Colon (tissue), 2 donors: ENCODE measurements around the gene TRPM7.
"Not testable (repeated sequence)": the region's sequence is repeated elsewhere in the genome, so short reads cannot be mapped to it uniquely, and the experiment has no call there.

Experiments used
- FAIRE-seq: peaks from 2 replicates; lab custom pipeline; 2012; peaks lifted over from hg19 to GRCh38; lab: Jason Lieb, UNC
- donor health status: control.
- donor health status: control.

The TRPM7 gene

GRCh38 chr15:50686469-50687301, at the start of gene TRPM7:
TSS of gene TRPM7 (minus strand) at chr15:50686797. CDS start at chr15:50686533, 264 bp downstream.
- no peak for FAIRE-seq

- no peak for FAIRE-seq
Measured at GRCh38 chr15:50735156-50735555, 48.6 kb upstream of the TRPM7 start.

GRCh38 chr15:50726315-50726714, 39.7 kb upstream of the TRPM7 start:
- FAIRE-seq = no peak

- FAIRE-seq = no peak
Measured at GRCh38 chr15:50718700-50719125, 32.1 kb upstream of the TRPM7 start.

- no peak for FAIRE-seq
Measured at GRCh38 chr15:50712018-50712417, 25.4 kb upstream of the TRPM7 start.

GRCh38 chr15:50710585-50710984, 24.0 kb upstream of the TRPM7 start:
- no peak for FAIRE-seq

DNA sequence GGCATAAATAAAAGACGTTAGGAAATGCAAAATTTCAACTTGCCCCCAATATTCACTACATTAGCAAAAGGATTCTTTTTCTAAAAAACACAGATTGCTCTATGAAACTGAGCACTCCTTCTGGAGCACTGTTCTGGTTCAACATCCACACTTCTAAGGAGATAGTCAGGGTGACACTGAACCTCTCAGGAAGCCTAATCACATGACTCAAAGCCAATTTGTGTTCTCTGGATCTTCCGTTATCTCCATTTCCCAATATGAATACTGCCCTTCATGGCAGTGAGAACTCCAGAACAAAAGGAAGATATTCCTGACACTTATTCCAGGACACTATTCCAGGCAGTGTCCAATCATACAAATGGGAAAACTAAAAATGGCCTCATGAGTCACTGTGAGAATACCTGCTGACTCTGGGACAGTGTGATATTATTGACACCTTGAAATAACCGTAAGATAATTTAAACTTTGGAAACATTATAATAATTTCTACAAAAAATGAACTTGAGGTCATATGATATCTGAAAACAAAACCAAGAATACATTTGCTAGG, 21.4 kb upstream of the TRPM7 start:
- no peak for FAIRE-seq

- no peak for FAIRE-seq
Measured at GRCh38 chr15:50702762-50703334, 16.3 kb upstream of the TRPM7 start.

DNA sequence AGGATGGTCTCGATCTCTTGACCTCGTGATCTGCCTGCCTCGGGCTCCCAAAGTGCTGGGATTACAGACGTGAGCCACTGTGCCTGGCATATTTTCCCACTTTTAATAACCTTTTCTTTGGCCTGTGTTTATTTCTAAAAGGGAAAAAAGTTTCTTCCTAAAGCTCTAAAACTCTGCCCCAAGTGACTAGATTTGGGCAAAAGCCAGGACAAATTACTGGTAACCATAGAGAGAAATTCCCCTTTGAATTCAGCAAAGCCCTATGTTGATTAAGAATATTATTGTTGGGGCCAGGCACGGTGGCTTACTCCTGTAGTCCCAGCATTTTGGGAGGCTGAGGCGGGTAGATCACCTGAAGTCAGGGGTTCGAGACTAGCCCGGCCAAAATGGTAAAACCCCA, 11.5 kb upstream of the TRPM7 start:
- FAIRE-seq = no peak

GRCh38 chr15:50697109-50697797, 10.7 kb upstream of the TRPM7 start:
- FAIRE-seq = no peak

- not testable (repeated sequence) for FAIRE-seq
Measured at GRCh38 chr15:50694634-50695165, 8.1 kb upstream of the TRPM7 start.

- no peak for FAIRE-seq
Measured at GRCh38 chr15:50687302-50687902, 805 bp upstream of the TRPM7 start.

GRCh38 chr15:50685976-50686468, 575 bp downstream of the TRPM7 start:
- FAIRE-seq = no peak

GRCh38 chr15:50685191-50685975, 1.2 kb downstream of the TRPM7 start:
- FAIRE-seq = no peak

DNA sequence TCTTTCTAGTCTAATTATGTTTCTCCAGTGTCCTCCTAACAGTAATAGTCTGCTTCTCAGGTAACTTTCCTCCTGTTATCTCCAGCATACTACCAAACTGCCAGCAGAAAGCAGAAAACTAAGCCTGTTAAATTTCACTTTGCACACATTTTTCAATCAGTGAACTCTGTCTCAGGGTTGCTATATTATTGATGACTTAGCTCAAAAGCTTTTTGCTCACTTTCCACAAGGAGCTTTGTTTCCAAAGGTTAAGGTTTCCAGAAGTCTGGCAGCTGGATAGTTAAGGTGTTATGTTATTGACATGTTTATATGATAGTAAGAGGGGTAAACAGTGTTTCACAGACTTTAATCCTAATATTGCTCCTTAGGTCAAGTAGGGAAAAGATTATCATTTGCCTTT, 5.1 kb downstream of the TRPM7 start:
- FAIRE-seq = no peak

DNA sequence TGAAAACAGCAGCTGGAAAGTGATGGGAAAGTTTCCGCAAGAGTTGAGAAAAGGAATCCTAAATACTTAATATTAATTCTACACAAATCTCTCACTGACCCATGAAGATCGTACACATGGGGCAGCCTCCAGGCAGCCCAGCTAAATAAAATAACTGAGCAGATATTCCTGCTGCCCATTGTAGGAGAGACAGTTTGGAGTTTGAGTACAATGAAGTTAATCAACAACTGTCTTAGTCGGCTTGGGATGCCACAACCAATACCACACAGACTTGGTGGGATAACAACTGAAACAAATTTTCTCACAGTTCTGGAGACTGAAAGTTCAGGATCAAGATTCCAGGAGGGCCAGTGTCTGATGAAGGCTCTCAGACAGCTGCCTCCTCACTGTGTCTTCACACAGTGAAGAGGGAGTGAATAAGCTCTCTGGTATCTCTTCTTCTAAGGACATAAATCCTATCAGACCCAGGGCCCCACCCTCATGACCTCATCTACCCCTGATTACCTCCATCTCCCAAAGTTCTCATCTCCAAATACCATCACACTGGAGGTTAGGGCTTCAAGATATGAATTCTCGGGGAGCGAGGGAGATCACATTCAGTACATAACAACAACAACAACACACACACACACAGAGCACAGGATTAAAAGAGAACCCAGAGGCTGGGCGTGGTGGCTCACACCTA, 9.7 kb downstream of the TRPM7 start:
- FAIRE-seq = no peak

- no peak for FAIRE-seq
Measured at GRCh38 chr15:50675535-50676144, 11.0 kb downstream of the TRPM7 start.

DNA sequence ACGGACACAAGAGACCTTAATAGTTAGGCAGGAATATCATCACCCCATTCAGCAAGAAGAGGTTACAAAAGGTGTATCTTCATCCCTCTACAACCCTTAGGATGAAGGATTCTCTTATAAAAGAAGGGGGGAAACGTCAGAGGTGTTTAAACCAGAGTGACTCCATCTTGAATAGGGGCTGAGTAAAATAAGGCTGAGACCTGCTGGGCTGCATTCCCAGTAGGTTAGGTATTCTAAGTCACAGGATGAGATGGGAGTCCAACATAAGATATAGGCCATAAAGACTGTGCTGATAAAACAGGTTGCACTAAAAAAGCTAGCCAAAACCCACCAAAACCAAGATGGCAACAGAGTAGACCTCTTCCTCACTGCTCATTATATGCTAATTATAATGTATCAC, 16.5 kb downstream of the TRPM7 start:
- no peak for FAIRE-seq

DNA sequence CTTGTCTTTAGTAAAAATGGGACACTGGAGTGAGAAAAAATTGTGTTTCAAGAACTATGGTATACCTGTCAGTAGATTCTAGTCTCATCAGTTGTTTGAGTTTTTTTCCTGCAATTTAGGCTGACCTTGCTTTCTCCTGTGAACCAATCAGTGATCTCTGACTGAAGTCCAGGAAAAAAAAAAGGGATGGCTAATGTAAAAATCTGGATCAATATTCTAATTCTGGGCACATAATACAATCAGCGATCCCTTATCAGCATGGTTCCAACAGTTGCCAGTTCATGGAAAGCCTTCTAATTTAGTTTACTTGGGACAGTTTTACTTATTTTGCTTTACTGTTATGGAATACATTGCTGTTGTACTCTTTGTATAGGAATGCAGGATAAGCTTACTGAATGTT, 17.0 kb downstream of the TRPM7 start:
- no peak for FAIRE-seq

- FAIRE-seq = no peak
Measured at GRCh38 chr15:50665938-50666337, 20.7 kb downstream of the TRPM7 start.
